Right lobe of liver (tissue), 6 donors: Measurements from ENCODE around the gene EMX2. TPM values are rescaled to one million over a fixed set of nuclear protein-coding genes. Genes with fewer than 3 reads are reported as not detected.

Source experiments
- ATAC-seq, 4 donors: fragments of 200-7000 bp; cut with Tn5 transposase; one replicate each; pipeline ENCODE4 v1.9.1; 2020; ENCODE audit warnings: mild to moderate bottlenecking in 4 of 4, moderate library complexity in 4 of 4
- DNase-seq, 3 donors: peaks; one replicate each; pipeline ENCODE4 v3.0.0-alpha.2; 2020
- H3K27ac ChIP-seq, 3 donors: fragments of 200-600 bp; one replicate each; pipeline ENCODE4 v1.8.0; 2022
- H3K27me3 ChIP-seq, 2 donors: fragments of 200-600 bp; one replicate each; pipeline ENCODE4 v1.8.0; 2022
- H3K36me3 ChIP-seq, 4 donors: fragments of 200-600 bp; sonication (generic) in 1 of 4; one replicate each; pipeline versions ENCODE4 v1.5.1 to v1.8.0; 2017 to 2022; ENCODE audit warnings: control low read depth in 1 of 4
- H3K4me1 ChIP-seq, 4 donors: fragments of 200-600 bp; sonication (generic) in 1 of 4; one replicate each; pipeline versions ENCODE4 v1.5.1 to v1.8.0; 2017 to 2022; ENCODE audit warnings: control low read depth in 1 of 4
- H3K4me3 ChIP-seq, 3 donors: fragments of 200-600 bp; one replicate each; pipeline ENCODE4 v1.8.0; 2022
- H3K9me3 ChIP-seq, 4 donors: fragments of 200-600 bp; sonication (generic) in 1 of 4; one replicate each; pipeline versions ENCODE4 v1.5.1 to v1.8.0; 2017 to 2022; ENCODE audit warnings: control low read depth in 1 of 4
- POLR2A ChIP-seq: fragments of 450-650 bp; IDR thresholded peaks from one replicate; pipeline ENCODE4 v1.6.1; 2017; ENCODE audit warnings: antibody characterized with exemption, mild to moderate bottlenecking
- WGBS: methylation state at CpG from one replicate; pipeline ENCODE4 v1.1.6; 2018; ENCODE audit warnings: low coverage, low lambda C conversion rate; ENCODE audit not compliant: insufficient coverage; ENCODE audit errors: missing lambda C conversion rate; 5-methylcytosine and 5-hydroxymethylcytosine counted together
- intact Hi-C, 2 donors: fragments of 100-400 bp; cut with DNase I; formaldehyde crosslinking; loops; one replicate each; pipeline versions ENCODE4 v1.11.2 to v1.14.1; 2022
- total RNA-seq, 6 experiments: library from RNA; depleted of rRNA in 2 of 6; stranded (reverse); fragments of >200 nt in 2 of 6; fragmentation: NEBNext Ultra II Directional in 3 of 6; extraction: Animal tissue kit (Norgen Biotek cat#: 25700) in 3 of 6; gene quantifications; one replicate each; pipeline versions ENCODE4 v1.1.0 to v1.2.4, GENCODE V29; 2016 to 2023
- TF ChIP-seq, protein P1 (sequence below), 4 donors: fragments of 200-600 bp in 3 of 4; fragments of 450-650 bp in 1 of 4; IDR thresholded peaks; one replicate each; pipeline versions ENCODE4 v1.5.1 to v1.8.0; 2016 to 2022; ENCODE audit warnings: antibody characterized with exemption in 4 of 4, mild to moderate bottlenecking in 2 of 4
- donor health status: DM: no; HTN: yes; CAD: no.
- donor health status: DM: no; HTN: no; CAD: no.
- donor health status: DM: no; HTN: no; CAD: no.
- donor health status: DM: no; HTN: yes; CAD: no.
- donor health status: DM: no; HTN: yes; CAD: no.

Gene EMX2
- total RNA-seq, 6 experiments from 2014 or later = not detected

DNA sequence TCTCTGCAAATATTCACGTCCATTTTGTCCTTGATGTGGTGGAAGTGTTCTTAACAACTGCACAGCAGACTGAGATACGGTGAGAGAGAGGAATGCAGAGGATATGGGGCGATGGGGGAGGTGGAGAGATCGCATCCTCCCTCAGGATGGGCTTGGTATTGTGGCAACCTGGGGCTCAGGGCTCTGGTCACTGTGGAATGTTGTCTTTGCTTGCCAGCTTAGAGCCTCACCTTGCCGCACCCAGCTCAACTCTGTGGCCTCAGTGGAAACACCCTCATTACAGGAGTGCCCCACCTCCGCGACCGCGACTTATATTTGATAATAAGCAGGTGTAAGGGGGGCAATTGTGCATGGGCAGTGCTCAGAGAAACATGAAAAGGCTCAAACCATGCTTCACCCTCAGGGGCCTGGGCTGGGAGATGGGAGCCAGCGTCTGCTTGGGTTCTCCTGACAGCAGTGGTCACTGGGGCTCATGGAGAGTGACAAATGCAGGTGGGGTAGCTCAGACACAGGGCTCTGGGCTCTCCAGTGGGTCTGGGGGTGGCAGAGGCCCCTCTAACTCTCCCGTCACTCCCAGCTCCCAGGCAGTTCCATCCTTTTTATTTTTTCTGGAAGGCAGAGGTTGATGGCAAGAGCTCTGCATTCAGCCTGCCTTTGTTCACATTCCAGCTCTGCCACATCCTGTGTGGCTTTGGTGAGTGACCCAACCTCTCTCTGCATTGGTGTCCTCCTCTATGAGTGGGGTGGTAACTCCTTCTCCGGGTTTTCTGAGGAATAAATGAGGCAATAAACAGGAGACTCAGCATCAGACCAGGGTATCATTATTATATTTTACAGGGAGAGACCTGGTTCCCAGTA is 43.1 kb upstream of the EMX2 start:
- TF ChIP-seq POLR2A = no peak
- TF ChIP-seq, protein P1, sequence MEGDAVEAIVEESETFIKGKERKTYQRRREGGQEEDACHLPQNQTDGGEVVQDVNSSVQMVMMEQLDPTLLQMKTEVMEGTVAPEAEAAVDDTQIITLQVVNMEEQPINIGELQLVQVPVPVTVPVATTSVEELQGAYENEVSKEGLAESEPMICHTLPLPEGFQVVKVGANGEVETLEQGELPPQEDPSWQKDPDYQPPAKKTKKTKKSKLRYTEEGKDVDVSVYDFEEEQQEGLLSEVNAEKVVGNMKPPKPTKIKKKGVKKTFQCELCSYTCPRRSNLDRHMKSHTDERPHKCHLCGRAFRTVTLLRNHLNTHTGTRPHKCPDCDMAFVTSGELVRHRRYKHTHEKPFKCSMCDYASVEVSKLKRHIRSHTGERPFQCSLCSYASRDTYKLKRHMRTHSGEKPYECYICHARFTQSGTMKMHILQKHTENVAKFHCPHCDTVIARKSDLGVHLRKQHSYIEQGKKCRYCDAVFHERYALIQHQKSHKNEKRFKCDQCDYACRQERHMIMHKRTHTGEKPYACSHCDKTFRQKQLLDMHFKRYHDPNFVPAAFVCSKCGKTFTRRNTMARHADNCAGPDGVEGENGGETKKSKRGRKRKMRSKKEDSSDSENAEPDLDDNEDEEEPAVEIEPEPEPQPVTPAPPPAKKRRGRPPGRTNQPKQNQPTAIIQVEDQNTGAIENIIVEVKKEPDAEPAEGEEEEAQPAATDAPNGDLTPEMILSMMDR (IDR thresholded peaks at IDR 0.05) = no peak
- Histone ChIP-seq H3K36me3 (no peaks in the 10 kb centered on the region), H3K4me3 (no peak overlapping the region), H3K27me3 (no peaks in the 10 kb centered on the region), H3K9me3 (no peaks in the 10 kb centered on the region), H3K27ac (no peak overlapping the region), H3K4me1 (no peaks in the 10 kb centered on the region)
- intact Hi-C loops = loop anchor here in 1 of 2 donors (5.0 kb wide), 1 partner anchor 738 kb away; no protein-coding TSS in a partner anchor
- no peak for DNase-seq
- ATAC-seq = no peak
- WGBS = 61% methylated on average over 11 of the region's 12 CpGs

DNA sequence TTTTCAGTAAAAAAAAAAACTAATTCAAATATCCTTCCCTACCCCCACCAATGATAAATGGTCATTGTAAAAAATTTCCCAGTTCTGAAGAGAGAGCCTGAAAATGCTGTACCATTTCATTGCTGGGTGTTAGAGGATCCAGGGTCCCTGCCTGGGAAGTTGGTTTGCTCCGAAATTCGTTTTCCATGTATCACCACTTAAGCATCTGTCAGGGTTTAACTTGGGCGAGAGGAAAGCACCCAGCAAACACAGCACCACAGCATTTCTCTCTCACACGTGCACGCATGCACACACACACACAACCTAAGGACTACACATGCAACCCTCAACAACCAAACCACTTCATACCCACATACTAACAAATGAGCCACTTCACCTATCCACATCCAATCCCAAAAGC is 42.1 kb upstream of the EMX2 start:
- intact Hi-C loops = no loop called here
- no peak for DNase-seq
- no peaks in the 10 kb centered on the region for H3K4me1 ChIP-seq
- no peaks in the 10 kb centered on the region for H3K27me3 ChIP-seq
- H3K36me3 ChIP-seq = no peaks in the 10 kb centered on the region
- ATAC-seq = no peak
- TF ChIP-seq, protein P1 (IDR thresholded peaks at IDR 0.05) = no peak
- TF ChIP-seq POLR2A = no peak
- H3K27ac ChIP-seq = no peak overlapping the region
- H3K9me3 ChIP-seq = no peaks in the 10 kb centered on the region
- no peak overlapping the region for H3K4me3 ChIP-seq
- 63% methylated on average over 3 of the region's 5 CpGs for WGBS

- H3K36me3 ChIP-seq = no peaks in the 10 kb centered on the region
- WGBS = 52% methylated on average over 3 of the region's 12 CpGs
- H3K27ac ChIP-seq = no peak overlapping the region
- no peaks in the 10 kb centered on the region for H3K9me3 ChIP-seq
- no peaks in the 10 kb centered on the region for H3K27me3 ChIP-seq
- intact Hi-C loops = no loop called here
- no peak overlapping the region for H3K4me3 ChIP-seq
- DNase-seq = no peak
- no peaks in the 10 kb centered on the region for H3K4me1 ChIP-seq
- TF ChIP-seq, protein P1 (IDR thresholded peaks at IDR 0.05) = no peak
- TF ChIP-seq POLR2A = no peak
- no peak for ATAC-seq
Observed at GRCh38 chr10:117501460-117502035, 41.0 kb upstream of the EMX2 start.

GRCh38 chr10:117502421-117503243 is 39.9 kb upstream of the EMX2 start:
- Histone ChIP-seq H3K4me3 (no peak overlapping the region), H3K9me3 (no peaks in the 10 kb centered on the region), H3K27me3 (no peaks in the 10 kb centered on the region), H3K27ac (no peak overlapping the region), H3K36me3 (no peaks in the 10 kb centered on the region), H3K4me1 (no peaks in the 10 kb centered on the region)
- WGBS = 64% methylated on average over 7 of the region's 10 CpGs
- ATAC-seq = no peak
- no peak for DNase-seq
- intact Hi-C loops = no loop called here
- no peak for TF ChIP-seq POLR2A
- TF ChIP-seq, protein P1 (IDR thresholded peaks at IDR 0.05) = no peak
